ENCODE data around the gene QPCTL. TPM values are rescaled to one million over a fixed set of nuclear protein-coding genes. Genes with fewer than 3 reads are reported as not detected.

Gene QPCTL
- 7.4 to 8.9 TPM (median 8.4 TPM) in 5 replicates for total RNA-seq (2022; extraction: Qiagen RNA extraction)

GRCh38 chr19:45692187-45693105, at the start of gene QPCTL:
QPCTL (plus strand) TSS chr19:45692666; CDS start chr19:45692704, 38 bp downstream.

GRCh38 chr19:45667620-45668341, 24.7 kb upstream of the QPCTL start, which contains the start of gene GIPR:
GIPR (plus strand) TSS chr19:45668221; CDS start chr19:45669521, 1,300 bp downstream.

GRCh38 chr19:45691516-45692186, 815 bp upstream of the QPCTL start, which contains the start of gene SNRPD2:
SNRPD2 (minus strand) TSS chr19:45691953; CDS start chr19:45691888, 65 bp downstream.

GRCh38 chr19:45730368-45731288, 38.2 kb downstream of the QPCTL start, which contains the start of gene FBXO46:
FBXO46 (minus strand) TSS chr19:45730896; CDS start chr19:45713495, 17,401 bp downstream.

GRCh38 chr19:45733160-45733810, 40.8 kb downstream of the QPCTL start, which contains the start of gene MEIOSIN:
MEIOSIN (plus strand) TSS chr19:45733439; CDS start chr19:45735377, 1,938 bp downstream.

Other genes starting within 250 kb of the QPCTL start
- 8.6 to 13.4 TPM (median 11.1 TPM) in 5 replicates for gene FOSB, start 224.7 kb upstream of the QPCTL start, total RNA-seq (2022; extraction: Qiagen RNA extraction)
- gene RTN2, start 195.6 kb upstream of the QPCTL start, total RNA-seq (2022; extraction: Qiagen RNA extraction): 10.8 to 17.9 TPM (median 13.1 TPM) in 5 replicates
- gene PPM1N, start 194.2 kb upstream of the QPCTL start, total RNA-seq (2022; extraction: Qiagen RNA extraction): 6.0 to 7.2 TPM (median 6.8 TPM) in 5 replicates
- gene VASP, start 185.2 kb upstream of the QPCTL start, total RNA-seq (2022; extraction: Qiagen RNA extraction): 226 to 268 TPM (median 254 TPM) in 5 replicates
- 11.7 to 21.3 TPM (median 20.2 TPM) in 5 replicates for gene OPA3, start 107.9 kb upstream of the QPCTL start, total RNA-seq (2022; extraction: Qiagen RNA extraction)
- gene GPR4, start 90.5 kb upstream of the QPCTL start, total RNA-seq (2022; extraction: Qiagen RNA extraction): 0.25 to 0.58 TPM (median 0.36 TPM) in 5 replicates
- 19.7 to 25.5 TPM (median 24.2 TPM) in 5 replicates for gene EML2, start 53.3 kb upstream of the QPCTL start, total RNA-seq (2022; extraction: Qiagen RNA extraction)
- 1.4 to 4.1 TPM (median 2.4 TPM) in 5 replicates for gene GIPR, start 24.4 kb upstream of the QPCTL start, total RNA-seq (2022; extraction: Qiagen RNA extraction)
- 660 to 1,062 TPM (median 681 TPM) in 5 replicates for gene SNRPD2, start 713 bp upstream of the QPCTL start, total RNA-seq (2022; extraction: Qiagen RNA extraction)
- 7.0 to 12.9 TPM (median 10.9 TPM) in 5 replicates for gene FBXO46, start 38.2 kb downstream of the QPCTL start, total RNA-seq (2022; extraction: Qiagen RNA extraction)
- 0.02 to 0.09 TPM (median 0.05 TPM) in 5 replicates for gene MEIOSIN, start 40.8 kb downstream of the QPCTL start, total RNA-seq (2022; extraction: Qiagen RNA extraction)
- 13.3 to 26.4 TPM (median 25.2 TPM) in 5 replicates for gene SIX5, start 76.6 kb downstream of the QPCTL start, total RNA-seq (2022; extraction: Qiagen RNA extraction)
- 24.2 to 45.1 TPM (median 38.9 TPM) in 5 replicates for gene DMPK, start 89.8 kb downstream of the QPCTL start, total RNA-seq (2022; extraction: Qiagen RNA extraction)
- gene DMWD, start 100.2 kb downstream of the QPCTL start, total RNA-seq (2022; extraction: Qiagen RNA extraction): 16.2 to 37.1 TPM (median 33.7 TPM) in 5 replicates
- 0.04 TPM in 2 of 5 replicates, not detected in the others for gene RSPH6A, start 122.6 kb downstream of the QPCTL start, total RNA-seq (2022; extraction: Qiagen RNA extraction)
- 44.8 to 77.4 TPM (median 74.5 TPM) in 5 replicates for gene SYMPK, start 170.5 kb downstream of the QPCTL start, total RNA-seq (2022; extraction: Qiagen RNA extraction)
- 0.51 to 0.93 TPM (median 0.73 TPM) in 5 replicates for gene FOXA3, start 171.7 kb downstream of the QPCTL start, total RNA-seq (2022; extraction: Qiagen RNA extraction)
- gene IRF2BP1, start 193.5 kb downstream of the QPCTL start, total RNA-seq (2022; extraction: Qiagen RNA extraction): 20.8 to 37.5 TPM (median 33.3 TPM) in 5 replicates
- 5.6 to 10.4 TPM (median 9.7 TPM) in 5 replicates for gene MYPOP, start 209.9 kb downstream of the QPCTL start, total RNA-seq (2022; extraction: Qiagen RNA extraction)
- gene NANOS2, start 222.1 kb downstream of the QPCTL start, total RNA-seq (2022; extraction: Qiagen RNA extraction): 0.07 TPM in 1 of 5 replicates, not detected in the others

Measured in A549 treated with dexamethasone at 1 μM for 4 hours (cell line).